Lower lobe of right lung (tissue), 2 donors: Measurements from ENCODE around the gene CCDC126. TPM values are rescaled to one million over a fixed set of nuclear protein-coding genes. Genes with fewer than 3 reads are reported as not detected.

Experiments
- ATAC-seq, 2 donors: fragments of 200-7000 bp; cut with Tn5 transposase; one replicate each; pipeline ENCODE4 v1.9.1; 2020 to 2022; ENCODE audit warnings: mild to moderate bottlenecking in 2 of 2, moderate library complexity in 2 of 2
- DNase-seq: peaks from one replicate; pipeline ENCODE4 v3.0.0-alpha.2; 2020
- H3K27ac ChIP-seq: fragments of 200-600 bp; one replicate; pipeline ENCODE4 v1.8.0; 2022
- H3K27me3 ChIP-seq: fragments of 200-600 bp; one replicate; pipeline ENCODE4 v1.8.0; 2022; ENCODE audit warnings: low read depth
- H3K36me3 ChIP-seq: fragments of 200-600 bp; one replicate; pipeline ENCODE4 v1.8.0; 2022; ENCODE audit warnings: mild to moderate bottlenecking
- H3K4me1 ChIP-seq: fragments of 200-600 bp; one replicate; pipeline ENCODE4 v1.8.0; 2022
- H3K4me3 ChIP-seq: fragments of 200-600 bp; one replicate; pipeline ENCODE4 v1.8.0; 2022; ENCODE audit warnings: mild to moderate bottlenecking
- H3K9me3 ChIP-seq: fragments of 200-600 bp; one replicate; pipeline ENCODE4 v1.8.0; 2022
- intact Hi-C: fragments of 100-400 bp; cut with DNase I; formaldehyde crosslinking; loops from one replicate; pipeline ENCODE4 v1.11.0; 2022
- total RNA-seq: library from RNA; stranded (reverse); fragmentation: NEBNext Ultra II Directional; extraction: Animal tissue kit (Norgen Biotek cat#: 25700); gene quantifications from one replicate; pipeline ENCODE4 v1.2.1, GENCODE V29; 2021
- TF ChIP-seq, protein P1 (sequence below): fragments of 200-600 bp; IDR thresholded peaks from one replicate; pipeline ENCODE4 v1.8.0; 2022; ENCODE audit warnings: antibody characterized with exemption, mild to moderate bottlenecking
- donor health status: DM: no; HTN: yes; CAD: no; lungs with severe emphysema.

Gene CCDC126
- total RNA-seq, 1 donor from 2014 or later, result 15.5 TPM

- Histone ChIP-seq H3K9me3 (no peaks in the 10 kb centered on the region), H3K27ac (no peak overlapping the region), H3K27me3 (no peaks in the 10 kb centered on the region), H3K4me1 (peaks cover 6% of the 10 kb centered on the region), H3K4me3 (no peak overlapping the region), H3K36me3 (no peaks in the 10 kb centered on the region)
- intact Hi-C loops, result no loop called here
- TF ChIP-seq, protein P1, sequence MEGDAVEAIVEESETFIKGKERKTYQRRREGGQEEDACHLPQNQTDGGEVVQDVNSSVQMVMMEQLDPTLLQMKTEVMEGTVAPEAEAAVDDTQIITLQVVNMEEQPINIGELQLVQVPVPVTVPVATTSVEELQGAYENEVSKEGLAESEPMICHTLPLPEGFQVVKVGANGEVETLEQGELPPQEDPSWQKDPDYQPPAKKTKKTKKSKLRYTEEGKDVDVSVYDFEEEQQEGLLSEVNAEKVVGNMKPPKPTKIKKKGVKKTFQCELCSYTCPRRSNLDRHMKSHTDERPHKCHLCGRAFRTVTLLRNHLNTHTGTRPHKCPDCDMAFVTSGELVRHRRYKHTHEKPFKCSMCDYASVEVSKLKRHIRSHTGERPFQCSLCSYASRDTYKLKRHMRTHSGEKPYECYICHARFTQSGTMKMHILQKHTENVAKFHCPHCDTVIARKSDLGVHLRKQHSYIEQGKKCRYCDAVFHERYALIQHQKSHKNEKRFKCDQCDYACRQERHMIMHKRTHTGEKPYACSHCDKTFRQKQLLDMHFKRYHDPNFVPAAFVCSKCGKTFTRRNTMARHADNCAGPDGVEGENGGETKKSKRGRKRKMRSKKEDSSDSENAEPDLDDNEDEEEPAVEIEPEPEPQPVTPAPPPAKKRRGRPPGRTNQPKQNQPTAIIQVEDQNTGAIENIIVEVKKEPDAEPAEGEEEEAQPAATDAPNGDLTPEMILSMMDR, result no peak
- peak; percentile 84 to 86 for ATAC-seq
- DNase-seq, result no peak
Observed at GRCh38 chr7:23622506-23622925, 25.3 kb downstream of the CCDC126 start.

- H3K4me3 ChIP-seq, result no peak overlapping the region
Observed at GRCh38 chr7:23628370-23628769, 31.2 kb downstream of the CCDC126 start.

DNA sequence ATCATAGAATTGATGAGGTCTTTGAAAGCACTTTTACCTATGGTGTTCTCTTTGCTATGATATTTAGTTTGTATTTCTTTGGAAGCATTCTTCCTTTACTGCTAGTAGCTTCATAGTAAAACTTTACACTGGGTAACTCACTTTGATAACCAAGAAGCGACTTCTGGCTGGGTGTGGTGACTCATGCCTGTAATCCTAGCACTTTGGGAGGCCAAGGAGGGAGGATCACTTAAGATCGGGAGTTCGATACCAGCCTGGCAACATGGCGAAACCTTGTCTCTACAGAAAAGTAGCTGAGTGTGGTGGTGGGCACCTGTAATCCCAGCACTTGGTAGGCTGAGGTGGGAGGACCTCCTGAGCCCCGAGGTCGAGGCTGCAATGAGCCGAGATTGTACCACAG is 36.2 kb downstream of the CCDC126 start:
- no peaks in the 10 kb centered on the region for H3K9me3 ChIP-seq
- H3K36me3 ChIP-seq, result no peaks in the 10 kb centered on the region
- no peak for ATAC-seq
- H3K4me1 ChIP-seq, result no peaks in the 10 kb centered on the region
- H3K4me3 ChIP-seq, result no peak overlapping the region
- H3K27me3 ChIP-seq, result no peaks in the 10 kb centered on the region
- TF ChIP-seq, protein P1, result no peak
- intact Hi-C loops, result no loop called here
- H3K27ac ChIP-seq, result no peak overlapping the region
- DNase-seq, result no peak

More at GRCh38 chr7:23628370-23628769, 31.2 kb downstream of the CCDC126 start:
- intact Hi-C loops, result no loop called here
- H3K36me3 ChIP-seq, result no peaks in the 10 kb centered on the region
- ATAC-seq (no peak), DNase-seq (no peak)
- H3K9me3 ChIP-seq, result no peaks in the 10 kb centered on the region
- H3K27me3 ChIP-seq, result no peaks in the 10 kb centered on the region
- no peaks in the 10 kb centered on the region for H3K4me1 ChIP-seq
- TF ChIP-seq, protein P1, result no peak
- no peak overlapping the region for H3K27ac ChIP-seq

- no peak for ATAC-seq
- Histone ChIP-seq H3K9me3 (no peaks in the 10 kb centered on the region), H3K27me3 (no peaks in the 10 kb centered on the region), H3K4me1 (no peaks in the 10 kb centered on the region), H3K27ac (no peak overlapping the region), H3K4me3 (no peak overlapping the region), H3K36me3 (no peaks in the 10 kb centered on the region)
- TF ChIP-seq, protein P1, result no peak
- intact Hi-C loops, result no loop called here
- DNase-seq, result no peak
Observed at GRCh38 chr7:23645822-23646221, 48.6 kb downstream of the CCDC126 start.

DNA sequence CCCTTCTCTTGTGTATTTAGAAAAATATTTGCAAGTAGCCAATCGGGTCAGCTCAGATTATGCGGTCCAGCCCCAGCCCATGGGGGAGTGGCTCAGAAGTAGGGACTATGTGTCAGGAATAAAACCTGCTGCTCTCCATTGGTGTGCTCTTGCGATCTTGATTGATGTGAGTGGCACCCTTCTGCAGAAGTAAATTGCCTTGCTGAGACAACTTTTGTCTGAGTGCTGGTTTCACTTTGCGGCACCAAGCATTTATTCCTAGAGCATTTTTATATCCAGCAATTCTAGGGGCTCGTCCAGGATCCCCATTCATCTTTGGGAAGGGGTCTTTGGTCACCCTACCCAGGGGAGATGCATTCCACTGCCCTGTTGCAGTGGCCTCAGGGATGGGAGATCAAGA is 56.8 kb downstream of the CCDC126 start:
- Histone ChIP-seq H3K4me3 (no peak overlapping the region), H3K27me3 (no peaks in the 10 kb centered on the region), H3K27ac (no peak overlapping the region), H3K36me3 (no peaks in the 10 kb centered on the region), H3K4me1 (no peaks in the 10 kb centered on the region), H3K9me3 (peaks cover 16% of the 10 kb centered on the region)
- TF ChIP-seq, protein P1, result no peak
- no peak for DNase-seq
- no peak for ATAC-seq
- intact Hi-C loops, result no loop called here

DNA sequence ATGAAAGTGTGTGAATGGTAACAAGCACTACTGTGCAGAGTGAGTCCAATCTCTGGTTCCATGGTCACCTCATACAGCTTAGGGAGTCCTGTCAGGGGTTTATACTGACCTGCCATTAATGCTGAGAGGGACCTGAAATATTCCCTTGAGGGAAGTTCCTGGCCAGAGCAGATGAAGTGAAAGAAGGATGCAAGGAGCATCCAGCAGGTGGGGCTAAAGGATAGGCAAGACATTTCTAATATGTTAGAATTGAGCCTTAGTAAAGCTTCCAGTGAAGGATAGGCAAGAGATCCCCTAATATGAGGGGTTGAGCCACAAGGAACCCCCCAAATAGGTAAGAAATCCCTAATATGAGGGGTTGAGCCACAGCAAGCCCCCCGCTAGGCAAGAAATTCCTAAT is 57.3 kb downstream of the CCDC126 start:
- intact Hi-C loops, result no loop called here
- no peak overlapping the region for H3K4me3 ChIP-seq
- H3K36me3 ChIP-seq, result no peaks in the 10 kb centered on the region
- no peaks in the 10 kb centered on the region for H3K4me1 ChIP-seq
- H3K27ac ChIP-seq, result no peak overlapping the region
- TF ChIP-seq, protein P1, result peak; percentile 26
- DNase-seq (no peak), ATAC-seq (peak in 1 of 2 donors; percentile 46)
- H3K9me3 ChIP-seq, result peaks cover 16% of the 10 kb centered on the region
- no peaks in the 10 kb centered on the region for H3K27me3 ChIP-seq
